Measurements from ENCODE around the gene IRF1.
"Not testable (repeated sequence)": the region's sequence is repeated elsewhere in the genome, so short reads cannot be mapped to it uniquely, and the experiment has no call there.

The IRF1 gene

DNA sequence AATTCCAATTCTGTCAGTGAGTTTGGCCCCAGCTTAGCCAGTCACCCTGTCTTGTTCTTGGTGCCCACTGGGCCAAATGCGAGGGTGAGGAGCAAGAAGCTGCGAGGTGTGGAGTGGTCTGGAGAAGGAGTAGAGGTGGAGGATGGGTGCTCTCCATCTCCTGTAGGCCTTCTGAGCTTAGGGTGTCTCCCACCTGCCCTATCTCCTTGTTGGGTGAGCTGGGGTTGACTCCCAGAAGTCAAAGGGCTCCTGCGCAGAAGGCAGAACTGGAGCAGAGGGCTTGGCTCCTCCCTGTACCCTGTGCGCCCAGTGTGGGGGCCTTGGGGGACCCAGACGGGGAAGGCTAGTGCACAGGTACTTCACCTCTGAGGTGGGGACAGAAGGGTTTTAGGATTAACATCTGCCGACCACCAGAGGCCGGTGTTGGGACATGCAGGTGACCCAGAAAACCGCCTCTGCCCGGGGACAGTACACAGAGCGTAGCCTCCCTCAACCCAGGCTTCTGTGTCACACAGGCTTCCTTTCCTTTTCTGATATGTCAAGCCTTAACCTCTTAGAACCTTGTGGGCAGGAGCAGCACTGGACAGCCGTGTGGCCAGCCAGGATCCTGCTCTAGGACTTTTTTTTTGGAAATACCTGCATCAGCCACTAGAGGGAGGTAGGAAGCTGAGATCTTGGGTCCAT, 35.9 kb upstream of the IRF1 start:
- no peak for TF ChIP-seq FOXP2 (optimal IDR thresholded peaks at IDR 0.05; ENCODE audit: control extremely low read depth, extremely low read length, insufficient read depth)
- no peak for TF ChIP-seq EZH2 (IDR thresholded peaks at IDR 0.05)
- TF ChIP-seq POLR2AphosphoS5 (IDR thresholded peaks at IDR 0.05; ENCODE audit: borderline replicate concordance, low read depth, low read length) = no peak
- H3K9ac ChIP-seq (ENCODE audit: insufficient read length) = no peak overlapping the region
- DNase-seq (ENCODE audit: low read depth, low spot score) = no peak
- H3K27ac ChIP-seq = no peak overlapping the region
- no peaks in the 10 kb centered on the region for H3K36me3 ChIP-seq (ENCODE audit: insufficient read depth, low read length)
- H3K9me3 ChIP-seq (ENCODE audit: low read depth, low read length) = 0 out of 2 replicates have a peak, but pooled peaks cover under 1% of the 10 kb centered on the region
- 0 out of 2 replicates have a peak overlapping the region, but pooled peaks have one; percentile 20 for H3K4me3 ChIP-seq

DNA sequence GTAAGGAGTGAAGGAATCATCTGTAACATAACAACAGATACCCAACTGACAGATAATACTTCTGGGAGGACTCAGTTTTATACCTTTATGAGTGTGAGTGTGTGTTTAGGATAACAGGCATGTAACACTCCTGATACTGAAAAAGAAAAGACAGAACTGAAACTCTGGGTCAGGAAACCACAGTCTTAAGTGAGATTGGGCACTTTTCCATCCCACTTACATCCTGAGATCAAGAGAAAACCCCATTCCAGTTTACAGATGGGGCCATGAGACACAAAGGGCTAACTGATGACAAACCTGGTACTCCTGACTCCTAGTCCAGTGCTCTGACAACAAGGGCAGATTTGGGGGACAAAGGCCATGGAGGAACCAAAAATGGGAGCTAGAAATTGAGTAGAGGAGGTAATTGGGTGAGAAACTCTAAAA, 34.7 kb upstream of the IRF1 start:
- DNase-seq (ENCODE audit: low read depth, low spot score) = no peak
- no peaks in the 10 kb centered on the region for H3K36me3 ChIP-seq (ENCODE audit: insufficient read depth, low read length)
- TF ChIP-seq POLR2AphosphoS5 (IDR thresholded peaks at IDR 0.05; ENCODE audit: borderline replicate concordance, low read depth, low read length) (no peak), EZH2 (IDR thresholded peaks at IDR 0.05) (no peak), FOXP2 (optimal IDR thresholded peaks at IDR 0.05; ENCODE audit: control extremely low read depth, extremely low read length, insufficient read depth) (no peak)

GRCh38 chr5:132524877-132525276, 34.3 kb upstream of the IRF1 start:
- H3K4me3 ChIP-seq; H3K27ac ChIP-seq; H3K9me3 ChIP-seq (ENCODE audit: low read depth, low read length); H3K36me3 ChIP-seq (ENCODE audit: insufficient read depth, low read length); H3K9ac ChIP-seq (ENCODE audit: insufficient read length); DNase-seq (ENCODE audit: low read depth, low spot score): not testable (repeated sequence)

More for the DNA sequence above, 34.7 kb upstream of the IRF1 start:
- 0 out of 2 replicates have a peak, but pooled peaks cover 3% of the 10 kb centered on the region for H3K9me3 ChIP-seq (ENCODE audit: low read depth, low read length)
- H3K4me3 ChIP-seq = no peak overlapping the region
- no peak overlapping the region for H3K27ac ChIP-seq
- H3K9ac ChIP-seq (ENCODE audit: insufficient read length) = no peak overlapping the region

GRCh38 chr5:132522067-132522466, 31.5 kb upstream of the IRF1 start:
- H3K36me3 ChIP-seq (ENCODE audit: insufficient read depth, low read length); H3K9me3 ChIP-seq (ENCODE audit: low read depth, low read length); H3K27ac ChIP-seq; H3K4me3 ChIP-seq; DNase-seq (ENCODE audit: low read depth, low spot score); H3K9ac ChIP-seq (ENCODE audit: insufficient read length): not testable (repeated sequence)

DNA sequence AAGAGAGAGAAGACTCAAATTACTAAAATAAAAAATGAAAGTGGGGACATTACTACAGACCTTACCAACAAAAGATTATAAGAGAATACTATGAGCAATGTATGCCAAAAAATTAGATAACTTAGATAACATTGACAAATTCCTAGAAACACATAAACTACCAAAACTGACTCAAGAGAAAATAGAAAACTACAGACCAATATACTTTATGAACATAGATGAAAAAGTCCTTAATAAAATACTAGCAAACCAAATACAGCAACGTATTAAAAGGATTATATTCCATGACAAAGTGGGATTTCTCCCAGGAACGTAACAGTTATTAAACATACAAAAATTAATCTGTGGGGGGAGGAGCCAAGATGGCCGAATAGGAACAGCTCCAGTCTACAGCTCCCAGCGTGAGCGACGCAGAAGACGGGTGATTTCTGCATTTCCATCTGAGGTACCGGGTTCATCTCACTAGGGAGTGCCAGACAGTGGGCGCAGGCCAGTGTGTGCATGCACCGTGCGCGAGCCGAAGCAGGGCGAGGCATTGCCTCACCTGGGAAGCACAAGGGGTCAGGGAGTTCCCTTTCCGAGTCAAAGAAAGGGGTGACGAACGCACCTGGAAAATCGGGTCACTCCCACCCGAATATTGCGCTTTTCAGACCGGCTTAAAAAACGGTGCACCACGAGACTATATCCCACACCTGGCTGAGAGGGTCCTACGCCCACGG, 23.2 kb upstream of the IRF1 start:
- not testable (repeated sequence) for H3K9ac ChIP-seq (ENCODE audit: insufficient read length); H3K27ac ChIP-seq; H3K9me3 ChIP-seq (ENCODE audit: low read depth, low read length); H3K4me3 ChIP-seq; DNase-seq (ENCODE audit: low read depth, low spot score); H3K36me3 ChIP-seq (ENCODE audit: insufficient read depth, low read length)

GRCh38 chr5:132510076-132510475, 19.5 kb upstream of the IRF1 start:
- H3K4me3 ChIP-seq = no peak overlapping the region
- no peaks in the 10 kb centered on the region; the same call in 1 of the 2 replicates for H3K9me3 ChIP-seq (ENCODE audit: low read depth, low read length)
- no peak for DNase-seq (ENCODE audit: low read depth, low spot score)
- no peak overlapping the region for H3K27ac ChIP-seq
- H3K9ac ChIP-seq (ENCODE audit: insufficient read length) = no peak overlapping the region
- TF ChIP-seq EZH2 (IDR thresholded peaks at IDR 0.05) = no peak
- TF ChIP-seq POLR2AphosphoS5 (IDR thresholded peaks at IDR 0.05; ENCODE audit: borderline replicate concordance, low read depth, low read length) = no peak
- no peak for TF ChIP-seq FOXP2 (optimal IDR thresholded peaks at IDR 0.05; ENCODE audit: control extremely low read depth, extremely low read length, insufficient read depth)
- H3K36me3 ChIP-seq (ENCODE audit: insufficient read depth, low read length) = no peaks in the 10 kb centered on the region

DNA sequence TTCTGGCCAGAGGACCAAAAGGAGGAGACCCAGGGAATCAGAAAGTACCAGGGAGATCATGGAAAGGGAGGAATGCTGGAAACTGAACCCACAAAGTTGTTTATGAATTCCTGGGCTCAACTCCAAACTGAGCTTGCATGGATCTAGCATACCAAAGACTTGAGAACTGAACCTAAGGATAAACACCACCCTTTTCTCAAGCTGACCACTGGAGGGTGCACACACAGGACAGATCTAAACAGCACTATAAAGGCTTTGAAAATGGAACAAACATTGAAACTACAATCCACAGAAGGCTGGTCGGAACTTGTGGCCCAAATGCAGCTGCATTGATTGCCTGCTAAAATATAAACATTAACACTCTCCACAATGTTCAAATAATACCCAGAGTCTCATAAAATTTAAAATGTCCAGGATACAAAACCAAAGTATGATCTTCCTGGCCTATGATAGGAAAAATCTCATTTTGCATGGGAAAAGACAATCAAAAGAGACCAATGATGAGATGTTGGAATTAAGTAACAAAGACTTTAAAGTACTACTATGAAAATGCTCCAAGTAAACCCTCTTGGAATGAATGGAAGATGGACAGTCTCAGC, 15.6 kb upstream of the IRF1 start:
- Histone ChIP-seq H3K36me3 (ENCODE audit: insufficient read depth, low read length) (no peaks in the 10 kb centered on the region), H3K27ac (no peak overlapping the region), H3K4me3 (no peak overlapping the region), H3K9me3 (ENCODE audit: low read depth, low read length) (no peaks in the 10 kb centered on the region), H3K9ac (ENCODE audit: insufficient read length) (no peak overlapping the region)
- DNase-seq (ENCODE audit: low read depth, low spot score) = no peak
- TF ChIP-seq EZH2 (IDR thresholded peaks at IDR 0.05) = no peak
- TF ChIP-seq POLR2AphosphoS5 (IDR thresholded peaks at IDR 0.05; ENCODE audit: borderline replicate concordance, low read depth, low read length) = no peak
- TF ChIP-seq FOXP2 (optimal IDR thresholded peaks at IDR 0.05; ENCODE audit: control extremely low read depth, extremely low read length, insufficient read depth) = no peak

DNA sequence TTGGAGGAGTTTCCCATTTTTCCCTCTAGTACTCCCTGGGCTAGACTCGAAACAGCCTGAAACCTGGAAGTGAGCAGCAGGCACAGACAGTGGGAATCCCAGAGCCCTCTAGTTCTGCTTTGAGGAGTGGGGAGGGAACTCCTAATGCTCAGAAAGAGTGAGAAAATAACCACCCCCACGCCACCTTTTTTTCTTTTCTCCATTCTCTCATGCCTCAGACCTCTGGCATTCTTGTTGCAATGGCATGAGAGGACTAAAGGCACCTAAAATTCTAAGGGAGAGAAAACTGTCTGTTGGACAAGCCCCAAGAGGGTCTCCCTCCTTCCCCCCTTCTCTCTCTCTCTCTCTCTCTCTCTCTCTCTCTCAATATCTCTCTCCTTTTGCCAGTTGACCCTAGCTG, 15.1 kb upstream of the IRF1 start:
- no peaks in the 10 kb centered on the region for H3K36me3 ChIP-seq (ENCODE audit: insufficient read depth, low read length)
- H3K27ac ChIP-seq = no peak overlapping the region
- H3K4me3 ChIP-seq = no peak overlapping the region
- no peak overlapping the region for H3K9ac ChIP-seq (ENCODE audit: insufficient read length)
- TF ChIP-seq EZH2 (IDR thresholded peaks at IDR 0.05) (no peak), FOXP2 (optimal IDR thresholded peaks at IDR 0.05; ENCODE audit: control extremely low read depth, extremely low read length, insufficient read depth) (no peak), POLR2AphosphoS5 (IDR thresholded peaks at IDR 0.05; ENCODE audit: borderline replicate concordance, low read depth, low read length) (no peak)
- H3K9me3 ChIP-seq (ENCODE audit: low read depth, low read length) = no peaks in the 10 kb centered on the region
- no peak for DNase-seq (ENCODE audit: low read depth, low spot score)

DNA sequence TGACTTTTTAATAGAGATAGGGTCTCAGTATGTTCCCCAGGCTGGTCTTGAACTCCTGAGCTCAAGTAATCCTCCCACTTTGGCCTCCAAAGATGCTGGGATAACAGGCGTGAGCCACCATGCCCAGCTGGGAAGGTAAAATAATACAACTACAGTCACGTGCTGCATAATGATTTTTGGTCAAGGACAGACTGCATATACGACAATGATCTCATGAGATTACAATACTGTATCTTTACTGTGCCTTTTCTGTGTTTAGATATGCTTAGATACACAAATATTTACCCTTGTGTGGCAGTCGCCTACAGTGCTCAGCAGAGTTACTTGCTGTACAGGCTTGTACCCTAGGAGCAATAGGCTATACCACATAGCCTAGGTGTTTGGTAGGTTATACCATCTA, 14.2 kb upstream of the IRF1 start:
- Histone ChIP-seq H3K27ac (no peak overlapping the region), H3K4me3 (no peak overlapping the region), H3K9ac (ENCODE audit: insufficient read length) (no peak overlapping the region), H3K36me3 (ENCODE audit: insufficient read depth, low read length) (no peaks in the 10 kb centered on the region), H3K9me3 (ENCODE audit: low read depth, low read length) (no peaks in the 10 kb centered on the region)
- no peak for DNase-seq (ENCODE audit: low read depth, low spot score)
- TF ChIP-seq FOXP2 (optimal IDR thresholded peaks at IDR 0.05; ENCODE audit: control extremely low read depth, extremely low read length, insufficient read depth) (no peak), POLR2AphosphoS5 (IDR thresholded peaks at IDR 0.05; ENCODE audit: borderline replicate concordance, low read depth, low read length) (no peak), EZH2 (IDR thresholded peaks at IDR 0.05) (no peak)
